NCI-H510A (cell line): ENCODE results near the gene PTPN21.
"Not testable (repeated sequence)": the region's sequence is repeated elsewhere in the genome, so short reads cannot be mapped to it uniquely, and the experiment has no call there.

Source experiments
- DNase-seq: peaks from one replicate; lab custom pipeline; 2025; lab: John Stamatoyannopoulos, UW

PTPN21 gene

GRCh38 chr14:88551980-88552431 is 2.8 kb downstream of the PTPN21 start:
- no peak for DNase-seq

- peak; percentile 32 for DNase-seq
These were observed 3.5 kb downstream of the PTPN21 start for GRCh38 chr14:88551094-88551870.

GRCh38 chr14:88550078-88550477 is 4.7 kb downstream of the PTPN21 start:
- no peak for DNase-seq

DNA sequence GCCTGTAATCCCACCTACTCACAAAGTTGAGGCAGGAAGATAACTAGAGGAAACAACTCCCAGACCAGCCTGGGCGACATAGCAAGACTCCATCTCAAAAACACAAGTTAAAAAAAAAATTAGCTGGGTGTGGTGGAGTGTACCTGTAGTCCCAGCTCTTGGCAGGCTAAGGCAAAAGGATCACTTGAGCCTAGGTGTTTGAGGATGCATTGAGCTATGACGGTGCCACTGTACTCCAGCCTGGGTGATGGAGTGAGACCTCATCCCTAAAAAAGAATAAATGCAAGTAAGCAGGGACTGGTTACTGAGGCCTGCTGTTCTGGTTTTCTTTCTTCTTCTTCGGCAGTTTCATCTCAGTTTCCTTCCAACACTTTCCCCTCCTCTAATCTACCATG is 7.4 kb downstream of the PTPN21 start:
- no peak for DNase-seq

DNA sequence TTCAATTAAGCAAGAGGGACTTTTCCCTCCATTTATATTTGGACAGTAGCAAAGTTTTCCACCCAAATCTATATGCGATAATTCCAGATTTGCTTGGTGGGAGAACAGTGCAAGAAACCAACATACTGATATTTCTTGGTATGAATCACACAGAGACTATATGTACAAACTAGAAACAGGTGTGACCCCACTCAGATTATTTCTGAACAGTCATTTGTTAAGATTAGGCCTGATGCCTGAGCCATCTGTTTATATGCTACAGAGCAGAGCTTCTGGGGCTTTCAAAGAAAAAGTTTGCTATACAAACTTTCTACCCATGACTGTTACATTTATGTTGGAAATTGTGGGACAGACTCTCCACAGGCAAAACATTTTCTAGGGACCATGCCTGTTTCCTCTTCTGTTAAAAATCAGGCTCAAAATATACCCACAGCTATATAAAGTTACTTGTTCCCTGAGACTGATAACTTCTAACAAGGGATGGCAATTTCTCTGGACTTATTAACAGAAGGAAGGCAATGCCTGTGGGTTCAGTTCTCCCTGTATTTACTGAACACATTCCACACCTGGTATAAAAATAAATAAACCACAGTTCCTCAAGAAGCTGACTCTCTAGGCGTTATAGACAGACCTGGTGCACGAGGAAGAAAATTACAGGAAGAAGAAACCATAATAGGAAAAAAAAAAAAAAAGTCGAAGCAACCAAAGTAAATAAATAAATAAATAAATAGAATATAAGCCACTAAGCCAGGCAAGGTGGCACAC is 8.0 kb downstream of the PTPN21 start:
- no peak for DNase-seq

DNA sequence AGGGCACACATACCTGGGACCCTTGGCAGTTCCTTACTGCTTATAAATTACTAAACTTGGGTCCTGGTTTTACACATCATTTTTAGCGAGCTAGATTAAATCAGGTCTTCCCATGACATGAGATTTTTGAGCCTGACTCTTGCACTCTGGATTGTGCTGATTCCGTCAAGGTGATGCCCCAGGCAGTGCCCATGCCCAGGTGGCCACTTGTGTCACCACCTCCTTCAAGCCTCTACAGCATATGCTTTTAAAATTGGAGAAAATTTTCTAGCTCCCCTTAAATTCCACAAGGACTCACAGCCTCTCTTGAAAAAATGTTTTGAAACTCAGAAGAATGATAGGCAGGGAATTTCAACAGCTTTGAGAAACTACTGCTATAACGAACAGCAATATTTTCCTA is 9.6 kb downstream of the PTPN21 start:
- no peak for DNase-seq

- DNase-seq, result no peak
These were observed 11.7 kb downstream of the PTPN21 start for GRCh38 chr14:88542857-88543795.

GRCh38 chr14:88541324-88541723 is 13.5 kb downstream of the PTPN21 start:
- DNase-seq, result no peak

GRCh38 chr14:88535813-88536212 is 19.0 kb downstream of the PTPN21 start:
- DNase-seq, result no peak

DNA sequence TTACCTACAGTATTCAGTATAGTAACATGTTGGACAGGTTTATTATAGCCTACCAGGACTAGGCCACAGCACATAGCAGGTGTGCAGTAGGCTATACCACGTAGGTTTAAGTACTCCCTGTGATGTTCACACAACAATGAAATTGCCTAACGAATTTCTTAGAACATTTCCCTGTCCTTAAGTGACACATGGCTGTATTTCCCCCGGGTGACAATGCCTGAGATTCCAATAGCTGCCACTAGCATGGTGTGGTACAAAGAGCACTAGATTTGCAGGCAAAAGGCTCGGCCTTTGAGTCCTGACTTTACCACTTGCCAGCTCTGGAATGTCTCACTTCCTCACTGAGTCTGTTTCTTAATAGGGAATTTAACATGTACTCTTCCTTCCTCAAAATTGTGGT is 19.7 kb downstream of the PTPN21 start:
- no peak for DNase-seq

DNA sequence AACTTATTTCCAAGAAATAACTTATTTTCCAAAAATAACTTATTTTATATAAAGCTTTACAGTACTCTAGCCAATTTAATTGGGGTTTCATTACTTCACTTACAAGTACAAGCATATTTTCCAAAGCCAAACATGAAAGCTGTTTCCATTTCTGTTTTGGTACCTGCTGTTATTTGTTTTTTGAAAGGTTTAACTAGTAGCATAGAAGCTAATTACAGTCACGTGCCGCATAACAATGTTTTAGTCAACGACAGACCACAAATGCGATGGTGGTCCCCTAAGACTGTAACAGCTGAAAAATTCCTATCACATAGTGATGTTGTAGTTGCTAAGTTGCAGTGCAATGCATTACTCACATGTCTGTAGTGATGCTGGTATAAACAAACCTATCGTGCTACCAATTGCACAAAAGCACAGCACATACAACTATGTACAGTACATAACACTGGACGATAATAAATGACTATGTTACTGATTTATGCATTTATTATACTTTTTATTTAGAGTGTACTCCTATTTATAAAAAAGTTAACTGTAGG is 21.7 kb downstream of the PTPN21 start:
- no peak for DNase-seq

- not testable (repeated sequence) for DNase-seq
These were observed 24.9 kb downstream of the PTPN21 start for GRCh38 chr14:88529889-88530288.

DNA sequence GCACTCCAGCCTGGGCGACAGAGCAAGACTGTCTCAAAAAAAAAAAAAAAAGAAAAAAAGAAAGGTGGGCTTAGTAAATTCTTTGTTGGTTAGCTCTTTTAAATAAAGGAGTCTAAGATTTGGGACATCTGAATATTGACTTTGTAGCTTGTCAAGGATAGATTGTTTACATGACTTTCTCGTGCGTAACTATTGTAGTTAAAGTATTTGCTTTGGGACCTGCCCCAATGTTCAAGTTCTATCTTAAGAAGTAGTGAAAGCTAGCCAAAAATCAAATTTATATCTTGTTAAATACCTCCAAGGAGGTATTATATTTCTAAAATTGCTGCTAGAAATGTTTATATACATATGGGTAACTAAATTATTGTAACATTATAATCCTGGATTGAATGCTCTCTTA is 32.4 kb downstream of the PTPN21 start:
- no peak for DNase-seq

- no peak for DNase-seq
These were observed 33.0 kb downstream of the PTPN21 start for GRCh38 chr14:88521818-88522217.

- no peak for DNase-seq
These were observed 34.9 kb downstream of the PTPN21 start for GRCh38 chr14:88519907-88520306.

GRCh38 chr14:88518592-88519512 is 36.0 kb downstream of the PTPN21 start:
- DNase-seq, result no peak

DNA sequence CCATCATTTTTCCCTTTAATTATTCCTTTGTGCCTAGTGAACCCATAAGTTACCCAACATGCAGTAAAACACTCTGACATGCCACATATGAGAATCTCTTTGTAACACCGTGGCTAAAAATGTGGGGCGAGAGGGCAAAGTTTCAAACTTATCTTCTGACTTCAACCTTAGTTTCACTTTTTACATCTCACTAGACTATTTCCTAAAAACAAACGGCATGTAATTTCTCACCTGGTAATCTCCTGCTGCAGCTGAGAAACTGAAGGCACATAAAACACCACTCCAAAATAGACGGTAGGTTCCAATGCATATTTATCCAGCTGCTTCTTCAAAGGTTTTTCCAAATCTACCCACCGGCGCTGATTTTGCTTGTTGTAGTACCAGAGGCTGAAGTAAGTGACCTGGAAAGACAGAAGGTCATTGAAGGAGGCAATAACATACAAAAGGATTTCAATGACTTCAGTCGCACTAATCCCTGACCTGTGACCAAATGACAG is 37.9 kb downstream of the PTPN21 start:
- DNase-seq, result no peak

- no peak for DNase-seq
These were observed 39.1 kb downstream of the PTPN21 start for GRCh38 chr14:88515499-88516221.

DNA sequence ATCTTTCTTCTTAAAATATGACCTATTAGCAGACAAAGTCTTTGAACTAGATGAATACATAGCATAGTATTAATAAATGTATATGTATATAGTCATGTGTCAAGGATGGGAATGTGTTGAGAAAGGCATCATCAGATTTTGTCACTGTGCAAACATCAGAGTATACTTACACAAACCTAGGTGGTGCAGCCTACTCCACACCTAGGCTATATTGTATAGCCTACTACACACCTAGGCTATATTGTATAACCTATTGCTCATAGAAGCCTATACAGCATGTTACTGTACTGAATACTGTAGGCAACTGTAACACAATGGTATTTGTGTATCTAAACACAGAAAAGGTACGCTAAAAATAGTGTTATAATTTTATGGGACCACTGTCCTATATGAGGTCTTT is 47.6 kb downstream of the PTPN21 start:
- DNase-seq, result no peak

- no peak for DNase-seq
These were observed 49.2 kb downstream of the PTPN21 start for GRCh38 chr14:88505621-88506020.
